HepG2 (cell line): ENCODE measurements around the gene ENGASE. TPM values are rescaled to one million over a fixed set of nuclear protein-coding genes. Genes with fewer than 3 reads are reported as not detected.

ENCODE experiments used
- ATAC-seq: fragments of 200-7000 bp; cut with Tn5 transposase; 3 replicates; pipeline ENCODE4 v1.9.1; 2020; ENCODE audit warnings: mild to moderate bottlenecking, moderate library complexity
- BruUV-seq: library from RNA; stranded (reverse); fragments of 400-500 nt; replicated peaks from 2 replicates; lab custom pipeline; 2021; lab: Mats Ljungman, UMichigan
- CTCF ChIA-PET: fragments of 300-600 bp; formaldehyde crosslinking; extraction: SDS; loops from one replicate; lab custom pipeline; 2021; ENCODE audit warnings: low total read pairs, inconsistent platforms, low intra/inter-chr PET ratio; lab: Yijun Ruan, JAX
- POLR2A ChIA-PET: fragments of 350-600 bp; sonication (Branson Sonifier 250); formaldehyde crosslinking; loops from one replicate; lab custom pipeline; 2020; ENCODE audit warnings: antibody characterized with exemption, inconsistent platforms; lab: Yijun Ruan, JAX
- DNase-seq: peaks from one replicate; pipeline ENCODE4 v3.0.0-alpha.2; 2015; ENCODE audit warnings: low spot score
- FAIRE-seq: peaks from 3 replicates; lab custom pipeline; 2011; peaks lifted over from hg19 to GRCh38; lab: Jason Lieb, UNC
- H2AFZ ChIP-seq: one replicate; pipeline ENCODE4 v1.6.1; 2011; ENCODE audit warnings: low read length, inconsistent platforms
- H3K27ac ChIP-seq: fragments of 300-600 bp; 3 replicates; pipeline ENCODE4 v1.8.0; 2011; ENCODE audit warnings: mixed run types, mild to moderate bottlenecking, mixed read lengths, low read length, inconsistent platforms; ENCODE audit not compliant: insufficient read depth; ENCODE audit errors: extremely low read length
- H3K27me3 ChIP-seq, 2 experiments: fragments of 200-600 bp in 1 of 2; 2 replicates in 1 of 2; 3 replicates in 1 of 2; pipeline versions ENCODE4 v1.6.0 to v1.8.0; 2011; ENCODE audit warnings: low read length in 2 of 2, mild to moderate bottlenecking in 2 of 2, moderate library complexity in 2 of 2, inconsistent platforms in 1 of 2; ENCODE audit not compliant: insufficient read depth in 2 of 2, control insufficient read depth in 1 of 2
- H3K36me3 ChIP-seq, 2 experiments: fragments of 200-600 bp in 1 of 2; replicated peaks in 1 of 2; 2 replicates in 1 of 2; 3 replicates in 1 of 2; pipeline versions ENCODE4 v1.5.1 to v1.8.0; 2011; ENCODE audit warnings: low read length in 2 of 2, inconsistent platforms in 1 of 2; ENCODE audit not compliant: insufficient read depth in 2 of 2, control insufficient read depth in 1 of 2
- H3K4me1 ChIP-seq: 2 replicates; pipeline ENCODE4 v1.5.1; 2012; ENCODE audit warnings: low read length, inconsistent platforms; ENCODE audit not compliant: insufficient read depth
- H3K4me2 ChIP-seq: 2 replicates; pipeline ENCODE4 v1.6.0; 2011; ENCODE audit warnings: low read depth, low read length, inconsistent platforms
- H3K4me3 ChIP-seq, 3 experiments: fragments of 200-600 bp in 1 of 3; sonication (generic), shearing (Covaris generic) in 1 of 3; replicated peaks in 1 of 3; 2 replicates each; pipeline ENCODE4 v1.5.1; 2011 to 2016; ENCODE audit warnings: low read length in 3 of 3, inconsistent platforms in 2 of 3, low read depth in 2 of 3, mild to moderate bottlenecking in 2 of 3, control low read depth in 1 of 3, mixed read lengths in 1 of 3; ENCODE audit not compliant: insufficient read depth in 1 of 3
- H3K79me2 ChIP-seq: one replicate; pipeline ENCODE4 v1.6.1; 2011; ENCODE audit warnings: low read length, inconsistent platforms; ENCODE audit not compliant: insufficient read depth
- H3K9ac ChIP-seq: 2 replicates; pipeline ENCODE4 v1.6.0; 2011; ENCODE audit warnings: mild to moderate bottlenecking, low read depth, low read length, inconsistent platforms; ENCODE audit not compliant: insufficient read depth
- H3K9me3 ChIP-seq: 2 replicates; pipeline ENCODE4 v1.5.1; 2012; ENCODE audit warnings: mild to moderate bottlenecking, low read length
- H4K20me1 ChIP-seq: 2 replicates; pipeline ENCODE4 v1.6.0; 2011; ENCODE audit warnings: inconsistent platforms, mild to moderate bottlenecking, low read length, moderate library complexity; ENCODE audit not compliant: insufficient read depth
- HNRNPL ChIP-seq: fragments of 200-400 bp; formaldehyde crosslinking; IDR thresholded peaks from 2 replicates; pipeline ENCODE4 v1.6.1; 2017; ENCODE audit warnings: mild to moderate bottlenecking, low read depth, low read length
- ZBTB2 ChIP-seq: sonication (generic); formaldehyde crosslinking; IDR thresholded peaks from 2 replicates; pipeline ENCODE4 v1.8.0; 2022; ENCODE audit warnings: low read depth, missing genetic modification reagents
- ZMAT5 ChIP-seq: sonication (generic); formaldehyde crosslinking; IDR thresholded peaks from 2 replicates; pipeline ENCODE4 v1.5.0; 2020; ENCODE audit warnings: mild to moderate bottlenecking, low read depth, missing genetic modification reagents, borderline replicate concordance
- ZNF546 ChIP-seq: sonication (generic); formaldehyde crosslinking; conservative IDR thresholded peaks from 2 replicates; pipeline ENCODE4 v1.8.1; 2023; ENCODE audit warnings: mild to moderate bottlenecking, missing genetic modification reagents
- WGBS: methylation state at CpG from one replicate; pipeline ENCODE4 v1.1.6; 2017; ENCODE audit warnings: low lambda C conversion rate; 5-methylcytosine and 5-hydroxymethylcytosine counted together
- in situ Hi-C: cut with HindIII; loops from 2 replicates; pipeline ENCODE4 v1.10.0; 2017; ENCODE audit warnings: low pct_unique_long_range_greater_than_20kb; ENCODE audit not compliant: extremely low pct_ligation_motif_present
- intact Hi-C: fragments of 100-400 bp; cut with micrococcal nuclease; formaldehyde crosslinking; loops from one replicate; pipeline ENCODE4 v1.10.0; 2022; ENCODE audit not compliant: unreplicated experiment
- polyA plus RNA-seq, 8 experiments: library from polyadenylated mRNA; depleted of rRNA in 3 of 8; stranded (reverse) in 7 of 8; unstranded in 1 of 8; fragments of >200 nt; fragmentation: Illumina TruSeq in 4 of 8; extraction: Trizol in 4 of 8; gene quantifications; 2 replicates each; pipeline versions ENCODE4 v1.2.1 to v1.2.3, GENCODE V29; 2011 to 2016; ENCODE audit warnings: low read depth in 4 of 8, missing spikeins in 1 of 8, mixed read lengths in 1 of 8; ENCODE audit not compliant: insufficient read depth in 1 of 8
- total RNA-seq, 5 experiments: library from RNA; depleted of rRNA; stranded (reverse); fragments of >200 nt; fragmentation: Illumina TruSeq; extraction: Trizol; gene quantifications; 2 replicates each; pipeline ENCODE4 v1.2.3, GENCODE V29; 2016; ENCODE audit warnings: low read depth in 1 of 5

ENGASE gene
- total and polyA plus RNA-seq, 2 of the 13 experiments (the other 11 are each of a cell fraction or from before 2014, with no cell fraction given) = 10.6 to 18.1 TPM

DNA sequence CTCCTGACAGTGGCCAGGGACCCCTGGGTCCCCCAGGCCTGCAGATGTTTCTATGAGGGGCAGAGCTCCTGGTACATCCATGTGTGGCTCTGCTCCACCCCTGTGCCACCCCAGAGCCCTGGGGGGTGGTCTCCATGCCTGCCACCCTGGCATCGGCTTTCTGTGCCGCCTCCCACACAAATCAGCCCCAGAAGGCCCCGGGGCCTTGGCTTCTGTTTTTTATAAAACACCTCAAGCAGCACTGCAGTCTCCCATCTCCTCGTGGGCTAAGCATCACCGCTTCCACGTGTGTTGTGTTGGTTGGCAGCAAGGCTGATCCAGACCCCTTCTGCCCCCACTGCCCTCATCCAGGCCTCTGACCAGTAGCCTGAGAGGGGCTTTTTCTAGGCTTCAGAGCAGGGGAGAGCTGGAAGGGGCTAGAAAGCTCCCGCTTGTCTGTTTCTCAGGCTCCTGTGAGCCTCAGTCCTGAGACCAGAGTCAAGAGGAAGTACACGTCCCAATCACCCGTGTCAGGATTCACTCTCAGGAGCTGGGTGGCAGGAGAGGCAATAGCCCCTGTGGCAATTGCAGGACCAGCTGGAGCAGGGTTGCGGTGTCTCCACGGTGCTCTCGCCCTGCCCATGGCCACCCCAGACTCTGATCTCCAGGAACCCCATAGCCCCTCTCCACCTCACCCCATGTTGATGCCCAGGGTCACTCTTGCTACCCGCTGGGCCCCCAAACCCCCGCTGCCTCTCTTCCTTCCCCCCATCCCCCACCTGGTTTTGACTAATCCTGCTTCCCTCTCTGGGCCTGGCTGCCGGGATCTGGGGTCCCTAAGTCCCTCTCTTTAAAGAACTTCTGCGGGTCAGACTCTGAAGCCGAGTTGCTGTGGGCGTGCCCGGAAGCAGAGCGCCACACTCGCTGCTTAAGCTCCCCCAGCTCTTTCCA is 25.5 kb upstream of the ENGASE start:
- TF ChIP-seq ZBTB2 (CRISPR knock-in tag) = no peak
- no peak for TF ChIP-seq ZNF546 (CRISPR knock-in tag)
- TF ChIP-seq HNRNPL = 0 out of 2 replicates have a peak, but pooled peaks have one; percentile 24
- TF ChIP-seq ZMAT5 (CRISPR knock-in tag) = no peak
- TF ChIP-seq, all 625 proteins: peak for 1
- POLR2A ChIA-PET = interaction anchor here (0.5 to 3.9 kb wide), 3 partner anchors 12 to 25 kb away, joined by 4 to 22 read pairs (median 11); partner anchors contain the start of gene ENGASE
- H3K9me3 ChIP-seq = peaks cover 10% of the 10 kb centered on the region
- CTCF ChIA-PET = no interaction called here
- DNase-seq = no peak
- peaks cover 23% of the 10 kb centered on the region for H3K4me1 ChIP-seq
- no TSS peak for BruUV-seq
- H4K20me1 ChIP-seq = no peaks in the 10 kb centered on the region; the same call in 1 of the 2 replicates
- in situ Hi-C loops = loop anchor here (5.0 kb wide), 1 partner anchor 33 kb away; no protein-coding TSS in a partner anchor
- 0 out of 2 replicates have a peak overlapping the region, but pooled peaks have one; percentile 2 for H3K4me2 ChIP-seq
- 18% methylated on average over 18 of the region's 21 CpGs for WGBS
- peaks cover 21 to 66% of the 10 kb centered on the region in 2 experiments for H3K27me3 ChIP-seq
- no peak overlapping the region for H3K4me3 ChIP-seq
- no peak overlapping the region for H3K27ac ChIP-seq
- H2AFZ ChIP-seq = no peak overlapping the region
- intact Hi-C loops = no loop called here
- FAIRE-seq = no peak
- no peaks in the 10 kb centered on the region for H3K36me3 ChIP-seq
- no peak for ATAC-seq
- H3K79me2 ChIP-seq = no peaks in the 10 kb centered on the region
- H3K9ac ChIP-seq = no peak overlapping the region
